Sigmoid colon (tissue), 3 donors: ENCODE measurements around the gene MTMR4.

Experiments
- CTCF ChIP-seq, 4 experiments: fragments of 450-650 bp in 3 of 4; fragments of 200-600 bp in 1 of 4; IDR thresholded peaks; one replicate each; pipeline ENCODE4 v1.5.1; 2016 to 2019; ENCODE audit warnings: antibody characterized with exemption in 4 of 4, mild to moderate bottlenecking in 3 of 4, moderate library complexity in 2 of 4
- POLR2A ChIP-seq, 2 donors: fragments of 450-650 bp; IDR thresholded peaks; one replicate each; pipeline ENCODE4 v1.6.1; 2016; ENCODE audit warnings: antibody characterized with exemption in 2 of 2, mild to moderate bottlenecking in 2 of 2, moderate library complexity in 2 of 2

- TF ChIP-seq CTCF (IDR thresholded peaks at IDR 0.05): no peak
- TF ChIP-seq POLR2A (IDR thresholded peaks at IDR 0.05): no peak
These were observed 43.5 kb upstream of the MTMR4 start for GRCh38 chr17:58557981-58558380.
